HepG2 (cell line): ENCODE results near the gene TXLNA. TPM values are rescaled to one million over a fixed set of nuclear protein-coding genes. Genes with fewer than 3 reads are reported as not detected.

Experiments used
- AKAP8 ChIP-seq: sonication (generic); formaldehyde crosslinking; IDR thresholded peaks from 2 replicates; pipeline ENCODE4 v1.5.1; 2020; ENCODE audit warnings: mild to moderate bottlenecking, missing genetic modification reagents
- FOXK2 ChIP-seq: fragments of 450-650 bp; IDR thresholded peaks from 2 replicates; pipeline ENCODE4 v1.6.1; 2016
- GATAD2A ChIP-seq: IDR thresholded peaks from 2 replicates; pipeline ENCODE4 v1.6.1; 2016
- MAFF ChIP-seq: IDR thresholded peaks from 2 replicates; pipeline ENCODE4 v1.6.1; 2011; ENCODE audit warnings: low read depth, low read length, improper control_type of control experiment
- MEF2D ChIP-seq: sonication (generic); formaldehyde crosslinking; IDR thresholded peaks from 2 replicates; pipeline ENCODE4 v1.5.1; 2020; ENCODE audit warnings: mild to moderate bottlenecking, missing genetic modification reagents
- MYC ChIP-seq: sonication (generic); formaldehyde crosslinking; IDR thresholded peaks from 2 replicates; pipeline ENCODE4 v1.9.0; 2021; ENCODE audit warnings: missing genetic modification reagents, borderline replicate concordance
- NCOR1 ChIP-seq: fragments of 200-600 bp; sonication (generic); IDR thresholded peaks from 2 replicates; pipeline ENCODE4 v1.7.0; 2017; ENCODE audit warnings: antibody characterized with exemption, low read length, borderline replicate concordance
- SMC3 ChIP-seq: IDR thresholded peaks from 2 replicates; pipeline ENCODE4 v1.6.1; 2011; ENCODE audit warnings: low read length, improper control_type of control experiment
- TFDP2 ChIP-seq: sonication (generic); formaldehyde crosslinking; IDR thresholded peaks from 2 replicates; pipeline ENCODE4 v1.4.0; 2020; ENCODE audit warnings: missing genetic modification reagents
- THAP11 ChIP-seq: IDR thresholded peaks from 2 replicates; pipeline ENCODE4 v1.6.1; 2016; ENCODE audit warnings: missing biosample characterization, missing genetic modification reagents
- ZNF329 ChIP-seq: sonication (generic); formaldehyde crosslinking; IDR thresholded peaks from 2 replicates; pipeline ENCODE4 v1.9.0; 2021; ENCODE audit warnings: low read depth, mild to moderate bottlenecking, missing genetic modification reagents
- ZNF614 ChIP-seq: IDR thresholded peaks from 2 replicates; pipeline ENCODE4 v1.6.1; 2018; ENCODE audit warnings: missing biosample characterization, missing genetic modification reagents, inconsistent platforms, borderline replicate concordance
- ZNF670 ChIP-seq: sonication (generic); formaldehyde crosslinking; IDR thresholded peaks from 2 replicates; pipeline ENCODE4 v1.8.0; 2022; ENCODE audit warnings: mild to moderate bottlenecking, missing genetic modification reagents, borderline replicate concordance
- ZNF777 ChIP-seq: sonication (generic); formaldehyde crosslinking; IDR thresholded peaks from 2 replicates; pipeline ENCODE4 v1.4.0; 2020; ENCODE audit warnings: missing genetic modification reagents
- ZNF800 ChIP-seq: sonication (generic); formaldehyde crosslinking; IDR thresholded peaks from 2 replicates; pipeline ENCODE4 v1.4.0; 2020; ENCODE audit warnings: missing genetic modification reagents
- ZNF850 ChIP-seq: sonication (generic); formaldehyde crosslinking; conservative IDR thresholded peaks from 2 replicates; pipeline ENCODE4 v1.9.0; 2021; ENCODE audit warnings: mild to moderate bottlenecking, missing genetic modification reagents
- polyA plus RNA-seq, 8 experiments: library from polyadenylated mRNA; depleted of rRNA in 3 of 8; stranded (reverse) in 7 of 8; unstranded in 1 of 8; fragments of >200 nt; fragmentation: Illumina TruSeq in 4 of 8; extraction: Trizol in 4 of 8; gene quantifications; 2 replicates each; pipeline versions ENCODE4 v1.2.1 to v1.2.3, GENCODE V29; 2011 to 2016; ENCODE audit warnings: low read depth in 4 of 8, missing spikeins in 1 of 8, mixed read lengths in 1 of 8; ENCODE audit not compliant: insufficient read depth in 1 of 8
- total RNA-seq, 5 experiments: library from RNA; depleted of rRNA; stranded (reverse); fragments of >200 nt; fragmentation: Illumina TruSeq; extraction: Trizol; gene quantifications; 2 replicates each; pipeline ENCODE4 v1.2.3, GENCODE V29; 2016; ENCODE audit warnings: low read depth in 1 of 5
- TF ChIP-seq, protein P1 (sequence below): sonication (generic); formaldehyde crosslinking; IDR thresholded peaks from 2 replicates; pipeline ENCODE4 v1.5.0; 2020; ENCODE audit warnings: mild to moderate bottlenecking, missing genetic modification reagents, borderline replicate concordance

Gene TXLNA
- total and polyA plus RNA-seq, 2 of the 13 experiments (the other 11 are each of a cell fraction or from before 2014, with no cell fraction given) = 29.6 to 67.8 TPM

- TF ChIP-seq SMC3 = no peak
- TF ChIP-seq MAFF = no peak
- no peak for TF ChIP-seq FOXK2
- TF ChIP-seq ZNF670 = peak; percentile 91; the same call in 1 of the 2 replicates
- peak; percentile 83 for TF ChIP-seq ZNF777 (CRISPR knock-in tag)
- peak; percentile 97 for TF ChIP-seq MYC (CRISPR knock-in tag)
- no peak for TF ChIP-seq ZNF850
- peak; percentile 79 for TF ChIP-seq AKAP8
- TF ChIP-seq MEF2D = peak; percentile 82
- TF ChIP-seq, protein P1, sequence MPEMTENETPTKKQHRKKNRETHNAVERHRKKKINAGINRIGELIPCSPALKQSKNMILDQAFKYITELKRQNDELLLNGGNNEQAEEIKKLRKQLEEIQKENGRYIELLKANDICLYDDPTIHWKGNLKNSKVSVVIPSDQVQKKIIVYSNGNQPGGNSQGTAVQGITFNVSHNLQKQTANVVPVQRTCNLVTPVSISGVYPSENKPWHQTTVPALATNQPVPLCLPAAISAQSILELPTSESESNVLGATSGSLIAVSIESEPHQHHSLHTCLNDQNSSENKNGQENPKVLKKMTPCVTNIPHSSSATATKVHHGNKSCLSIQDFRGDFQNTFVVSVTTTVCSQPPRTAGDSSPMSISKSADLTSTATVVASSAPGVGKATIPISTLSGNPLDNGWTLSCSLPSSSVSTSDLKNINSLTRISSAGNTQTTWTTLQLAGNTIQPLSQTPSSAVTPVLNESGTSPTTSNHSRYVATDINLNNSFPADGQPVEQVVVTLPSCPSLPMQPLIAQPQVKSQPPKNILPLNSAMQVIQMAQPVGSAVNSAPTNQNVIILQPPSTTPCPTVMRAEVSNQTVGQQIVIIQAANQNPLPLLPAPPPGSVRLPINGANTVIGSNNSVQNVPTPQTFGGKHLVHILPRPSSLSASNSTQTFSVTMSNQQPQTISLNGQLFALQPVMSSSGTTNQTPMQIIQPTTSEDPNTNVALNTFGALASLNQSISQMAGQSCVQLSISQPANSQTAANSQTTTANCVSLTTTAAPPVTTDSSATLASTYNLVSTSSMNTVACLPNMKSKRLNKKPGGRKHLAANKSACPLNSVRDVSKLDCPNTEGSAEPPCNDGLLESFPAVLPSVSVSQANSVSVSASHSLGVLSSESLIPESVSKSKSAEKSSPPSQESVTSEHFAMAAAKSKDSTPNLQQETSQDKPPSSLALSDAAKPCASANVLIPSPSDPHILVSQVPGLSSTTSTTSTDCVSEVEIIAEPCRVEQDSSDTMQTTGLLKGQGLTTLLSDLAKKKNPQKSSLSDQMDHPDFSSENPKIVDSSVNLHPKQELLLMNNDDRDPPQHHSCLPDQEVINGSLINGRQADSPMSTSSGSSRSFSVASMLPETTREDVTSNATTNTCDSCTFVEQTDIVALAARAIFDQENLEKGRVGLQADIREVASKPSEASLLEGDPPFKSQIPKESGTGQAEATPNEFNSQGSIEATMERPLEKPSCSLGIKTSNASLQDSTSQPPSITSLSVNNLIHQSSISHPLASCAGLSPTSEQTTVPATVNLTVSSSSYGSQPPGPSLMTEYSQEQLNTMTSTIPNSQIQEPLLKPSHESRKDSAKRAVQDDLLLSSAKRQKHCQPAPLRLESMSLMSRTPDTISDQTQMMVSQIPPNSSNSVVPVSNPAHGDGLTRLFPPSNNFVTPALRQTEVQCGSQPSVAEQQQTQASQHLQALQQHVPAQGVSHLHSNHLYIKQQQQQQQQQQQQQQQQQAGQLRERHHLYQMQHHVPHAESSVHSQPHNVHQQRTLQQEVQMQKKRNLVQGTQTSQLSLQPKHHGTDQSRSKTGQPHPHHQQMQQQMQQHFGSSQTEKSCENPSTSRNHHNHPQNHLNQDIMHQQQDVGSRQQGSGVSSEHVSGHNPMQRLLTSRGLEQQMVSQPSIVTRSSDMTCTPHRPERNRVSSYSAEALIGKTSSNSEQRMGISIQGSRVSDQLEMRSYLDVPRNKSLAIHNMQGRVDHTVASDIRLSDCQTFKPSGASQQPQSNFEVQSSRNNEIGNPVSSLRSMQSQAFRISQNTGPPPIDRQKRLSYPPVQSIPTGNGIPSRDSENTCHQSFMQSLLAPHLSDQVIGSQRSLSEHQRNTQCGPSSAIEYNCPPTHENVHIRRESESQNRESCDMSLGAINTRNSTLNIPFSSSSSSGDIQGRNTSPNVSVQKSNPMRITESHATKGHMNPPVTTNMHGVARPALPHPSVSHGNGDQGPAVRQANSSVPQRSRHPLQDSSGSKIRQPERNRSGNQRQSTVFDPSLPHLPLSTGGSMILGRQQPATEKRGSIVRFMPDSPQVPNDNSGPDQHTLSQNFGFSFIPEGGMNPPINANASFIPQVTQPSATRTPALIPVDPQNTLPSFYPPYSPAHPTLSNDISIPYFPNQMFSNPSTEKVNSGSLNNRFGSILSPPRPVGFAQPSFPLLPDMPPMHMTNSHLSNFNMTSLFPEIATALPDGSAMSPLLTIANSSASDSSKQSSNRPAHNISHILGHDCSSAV (CRISPR knock-in tag) = no peak
- 0 out of 2 replicates have a peak, but pooled peaks have one; percentile 28 for TF ChIP-seq ZNF614 (CRISPR knock-in tag)
- TF ChIP-seq TFDP2 (CRISPR knock-in tag) = peak; percentile 93
- TF ChIP-seq ZNF800 = 0 out of 2 replicates have a peak, but pooled peaks have one; percentile 39
- TF ChIP-seq GATAD2A (CRISPR knock-in tag) = peak; percentile 14
- peak; percentile 88 for TF ChIP-seq THAP11 (CRISPR knock-in tag)
- TF ChIP-seq ZNF329 (CRISPR knock-in tag) = no peak; the same call in 1 of the 2 replicates
- TF ChIP-seq NCOR1 = no peak; the same call in 1 of the 2 replicates
Measured at GRCh38 chr1:32179443-32180185, at the start of gene TXLNA (continued).
